ENCODE measurements around the gene ANKRD29. TPM values are rescaled to one million over a fixed set of nuclear protein-coding genes. Genes with fewer than 3 reads are reported as not detected.

Gene ANKRD29
- polyA plus RNA-seq, 1 of the 3 experiments (the other 2 are of a cell fraction) = 8.2 TPM

- TF ChIP-seq ZBTB33 (IDR thresholded peaks at IDR 0.05; ENCODE audit: borderline replicate concordance, low read depth) (no peak), USF1 (IDR thresholded peaks at IDR 0.05; ENCODE audit: borderline replicate concordance, low read depth) (no peak), FOSL2 (IDR thresholded peaks at IDR 0.05; ENCODE audit: borderline replicate concordance, low read depth) (no peak), MXI1 (IDR thresholded peaks at IDR 0.05; ENCODE audit: low read depth, low read length) (no peak), TCF12 (IDR thresholded peaks at IDR 0.05) (no peak)
Measured at GRCh38 chr18:23553887-23554286, 108.8 kb downstream of the ANKRD29 start (continued).

GRCh38 chr18:23552505-23552904 is 110.2 kb downstream of the ANKRD29 start:
- no peaks in the 10 kb centered on the region for H3F3A ChIP-seq (replicated peaks; ENCODE audit: insufficient read depth)
- no peaks in the 10 kb centered on the region for H4K20me1 ChIP-seq (ENCODE audit: insufficient read depth)
- H3K9me3 ChIP-seq = no peaks in the 10 kb centered on the region
- H3K4me1 ChIP-seq (ENCODE audit: control insufficient read depth in 1 of 2, insufficient read depth in 2 of 2, low read depth in 1 of 2, low read length in 1 of 2) = no peaks in the 10 kb centered on the region
- no peak overlapping the region for H2AFZ ChIP-seq (ENCODE audit: low read depth)
- WGBS (ENCODE audit: low lambda C conversion rate) = 94% methylated on average over 9 of the region's 11 CpGs
- H3K4me2 ChIP-seq = no peak overlapping the region
- no peaks in the 10 kb centered on the region for H3K9me2 ChIP-seq
- no peak overlapping the region for H3K4me3 ChIP-seq (ENCODE audit: low read depth in 2 of 2, low read length in 1 of 2)
- no peak for DNase-seq
- ChIA-PET POLR2A (no interaction called here), CTCF (interaction anchor here (1.2 to 2.0 kb wide), 3 partner anchors 19 to 150 kb away, joined by 3 to 6 read pairs (median 3); no protein-coding TSS in a partner anchor)
- no peaks in the 10 kb centered on the region for H3K27me3 ChIP-seq (ENCODE audit: insufficient read depth)
- H3K36me3 ChIP-seq (replicated peaks in 1 of 2; ENCODE audit: control insufficient read depth in 1 of 2, insufficient read depth in 2 of 2, low read length in 1 of 2) = peaks cover 30 to 44% of the 10 kb centered on the region in 2 experiments
- H3K27ac ChIP-seq (ENCODE audit: low read depth in 2 of 2, low read length in 1 of 2) = no peak overlapping the region
- H3K79me2 ChIP-seq (ENCODE audit: insufficient read depth) = no peaks in the 10 kb centered on the region
- no peak overlapping the region for H3K9ac ChIP-seq
- no peak for TF ChIP-seq MAX (IDR thresholded peaks at IDR 0.05; ENCODE audit: low read depth)
- TF ChIP-seq EZH2phosphoT487 (IDR thresholded peaks at IDR 0.05; ENCODE audit: borderline replicate concordance, low read depth) = no peak
- TF ChIP-seq MEF2A (IDR thresholded peaks at IDR 0.05; ENCODE audit: borderline replicate concordance, low read depth) = no peak

- H3K36me3 ChIP-seq (replicated peaks in 1 of 2; ENCODE audit: control insufficient read depth in 1 of 2, insufficient read depth in 2 of 2, low read length in 1 of 2) = peaks cover 34 to 44% of the 10 kb centered on the region in 2 experiments
- 94% methylated on average over 3 of the region's 3 CpGs for WGBS (ENCODE audit: low lambda C conversion rate)
- H3K4me1 ChIP-seq (ENCODE audit: control insufficient read depth in 1 of 2, insufficient read depth in 2 of 2, low read depth in 1 of 2, low read length in 1 of 2) = no peaks in the 10 kb centered on the region
- H3K9me3 ChIP-seq = no peaks in the 10 kb centered on the region
- CTCF ChIA-PET = interaction anchor here (1.0 to 2.0 kb wide), 4 partner anchors 19 to 151 kb away, joined by 3 to 6 read pairs (median 4); no protein-coding TSS in a partner anchor
- no peak for DNase-seq
- no peak overlapping the region for H3K4me3 ChIP-seq (ENCODE audit: low read depth in 2 of 2, low read length in 1 of 2)
- POLR2A ChIA-PET = no interaction called here
- no peak overlapping the region for H3K4me2 ChIP-seq
- H3K9ac ChIP-seq = no peak overlapping the region
- no peaks in the 10 kb centered on the region for H4K20me1 ChIP-seq (ENCODE audit: insufficient read depth)
- H3K9me2 ChIP-seq = no peaks in the 10 kb centered on the region
- no peaks in the 10 kb centered on the region for H3F3A ChIP-seq (replicated peaks; ENCODE audit: insufficient read depth)
- H3K27me3 ChIP-seq (ENCODE audit: insufficient read depth) = no peaks in the 10 kb centered on the region
- no peaks in the 10 kb centered on the region for H3K79me2 ChIP-seq (ENCODE audit: insufficient read depth)
- H3K27ac ChIP-seq (ENCODE audit: low read depth in 2 of 2, low read length in 1 of 2) = no peak overlapping the region
- no peak overlapping the region for H2AFZ ChIP-seq (ENCODE audit: low read depth)
- TF ChIP-seq FOXM1 (IDR thresholded peaks at IDR 0.05; ENCODE audit: low read depth) (no peak), USF1 (IDR thresholded peaks at IDR 0.05; ENCODE audit: borderline replicate concordance, low read depth) (no peak), POLR2AphosphoS5 (IDR thresholded peaks at IDR 0.05; ENCODE audit: low read depth, low read length) (no peak), EP300 (IDR thresholded peaks at IDR 0.05; ENCODE audit: borderline replicate concordance in 1 of 2, low read depth in 1 of 2, low read length in 1 of 2) (no peak), REST (IDR thresholded peaks at IDR 0.05; ENCODE audit: low read depth, low read length) (no peak), YY1 (IDR thresholded peaks at IDR 0.05; ENCODE audit: low read depth) (no peak), PBX3 (IDR thresholded peaks at IDR 0.05) (no peak), MXI1 (IDR thresholded peaks at IDR 0.05; ENCODE audit: low read depth, low read length) (no peak), ELF1 (IDR thresholded peaks at IDR 0.05) (no peak), RCOR1 (IDR thresholded peaks at IDR 0.05; ENCODE audit: low read length) (no peak), JUND (IDR thresholded peaks at IDR 0.05) (no peak)
Measured at GRCh38 chr18:23551978-23552377, 110.7 kb downstream of the ANKRD29 start.

All from SK-N-SH (cell line).